GM12878 (cell line): ENCODE data around the gene USH1C. TPM values are rescaled to one million over a fixed set of nuclear protein-coding genes. Genes with fewer than 3 reads are reported as not detected.
A peak's percentile ranks its signal among the peaks of the same experiment; 100 is the strongest.

ENCODE experiments used
- ATAC-seq: fragments of 200-7000 bp; cut with Tn5 transposase; 3 replicates; pipeline ENCODE4 v1.9.1; 2020; ENCODE audit warnings: mild to moderate bottlenecking, moderate library complexity
- BruUV-seq: library from RNA; stranded (reverse); fragments of 400-500 nt; replicated peaks from 2 replicates; lab custom pipeline; 2021; lab: Mats Ljungman, UMichigan
- CTCF ChIA-PET: fragments of 300-600 bp; sonication (Branson Sonifier 250); formaldehyde crosslinking; extraction: SDS; loops from one replicate; lab custom pipeline; 2021; ENCODE audit warnings: inconsistent platforms; lab: Yijun Ruan, JAX
- POLR2A ChIA-PET: fragments of 350-600 bp; formaldehyde crosslinking; extraction: SDS; loops from one replicate; lab custom pipeline; 2021; ENCODE audit warnings: inconsistent platforms; lab: Charles Lee
- RAD21 ChIA-PET: fragments of 300-600 bp; sonication (Branson Sonifier 250); formaldehyde crosslinking; loops from one replicate; lab custom pipeline; 2023; ENCODE audit warnings: antibody characterized with exemption; ENCODE audit not compliant: unreplicated experiment; lab: Charles Lee
- SMC1A ChIA-PET: fragments of 300-600 bp; sonication (Branson Sonifier 250); formaldehyde crosslinking; loops from one replicate; lab custom pipeline; 2023; ENCODE audit not compliant: unreplicated experiment, uncharacterized antibody; lab: Charles Lee
- DNase-seq: peaks from one replicate; pipeline ENCODE4 v3.0.0-alpha.2; 2011; ENCODE audit warnings: low read depth, low spot score
- FAIRE-seq: peaks from 3 replicates; lab custom pipeline; 2011; peaks lifted over from hg19 to GRCh38; lab: Jason Lieb, UNC
- H2AFZ ChIP-seq: 2 replicates; pipeline ENCODE4 v1.6.0; 2011; ENCODE audit warnings: low read depth, low read length, control low read depth; ENCODE audit not compliant: control insufficient read depth
- H3K27ac ChIP-seq: 2 replicates; pipeline ENCODE4 v1.5.1; 2011; ENCODE audit warnings: control low read depth; ENCODE audit not compliant: control insufficient read depth, insufficient read depth
- H3K27me3 ChIP-seq, 2 experiments: replicated peaks in 1 of 2; 2 replicates each; pipeline versions ENCODE4 v1.6.0 to v1.6.1; 2011; ENCODE audit warnings: low read length in 1 of 2; ENCODE audit not compliant: control insufficient read depth in 2 of 2, insufficient read depth in 2 of 2
- H3K36me3 ChIP-seq, 2 experiments: 2 replicates each; pipeline ENCODE4 v1.5.1; 2011; ENCODE audit warnings: low read length in 1 of 2; ENCODE audit not compliant: control insufficient read depth in 2 of 2, insufficient read depth in 2 of 2
- H3K4me1 ChIP-seq: 2 replicates; pipeline ENCODE4 v1.6.1; 2011; ENCODE audit warnings: mild to moderate bottlenecking, low read length, moderate library complexity, mixed read lengths; ENCODE audit not compliant: control insufficient read depth, insufficient read depth
- H3K4me2 ChIP-seq: 2 replicates; pipeline ENCODE4 v1.6.0; 2011; ENCODE audit warnings: control low read depth; ENCODE audit not compliant: control insufficient read depth, insufficient read depth
- H3K4me3 ChIP-seq: fragments of 200-600 bp; sonication (generic); 2 replicates; pipeline ENCODE4 v1.5.1; 2016
- H3K79me2 ChIP-seq: 2 replicates; pipeline ENCODE4 v1.6.0; 2011; ENCODE audit warnings: low read length; ENCODE audit not compliant: control insufficient read depth, insufficient read depth
- H3K9ac ChIP-seq: 2 replicates; pipeline ENCODE4 v1.8.0; 2011; ENCODE audit warnings: low read length, control low read depth, mixed read lengths; ENCODE audit not compliant: control insufficient read depth, insufficient read depth
- H3K9me3 ChIP-seq: replicated peaks from 3 replicates; pipeline ENCODE4 v1.5.1; 2011; ENCODE audit warnings: mild to moderate bottlenecking, low read length; ENCODE audit not compliant: control insufficient read depth, insufficient read depth
- H4K20me1 ChIP-seq: 2 replicates; pipeline ENCODE4 v1.6.0; 2011; ENCODE audit not compliant: control insufficient read depth, insufficient read depth
- ATF7 ChIP-seq: fragments of 450-650 bp; IDR thresholded peaks from 2 replicates; pipeline ENCODE4 v1.6.1; 2016; ENCODE audit warnings: low read depth, mild to moderate bottlenecking
- MXI1 ChIP-seq: fragments of 150-350 bp; IDR thresholded peaks from 2 replicates; pipeline ENCODE4 v1.6.1; 2011; ENCODE audit warnings: low read depth, mild to moderate bottlenecking, inconsistent platforms, low read length, improper control_type of control experiment
- NFYB ChIP-seq: IDR thresholded peaks from 2 replicates; pipeline ENCODE4 v1.6.1; 2011; ENCODE audit warnings: low read depth, mild to moderate bottlenecking, low read length, improper control_type of control experiment, moderate library complexity; ENCODE audit not compliant: insufficient read depth
- WRNIP1 ChIP-seq: IDR thresholded peaks from 2 replicates; pipeline ENCODE4 v1.6.1; 2011; ENCODE audit warnings: low read depth, low read length, improper control_type of control experiment, borderline replicate concordance
- WGBS: methylation state at CpG from one replicate; pipeline ENCODE4 v1.1.6; 2016; ENCODE audit warnings: low lambda C conversion rate; ENCODE audit not compliant: insufficient replicate concordance, insufficient coverage; ENCODE audit errors: missing lambda C conversion rate; 5-methylcytosine and 5-hydroxymethylcytosine counted together
- in situ Hi-C: fragments of 300-500 bp; cut with MboI; formaldehyde crosslinking; loops from 9 replicates; pipeline ENCODE4 v1.14.3; 2018; ENCODE audit warnings: mixed read lengths
- intact Hi-C: fragments of 100-400 bp; cut with micrococcal nuclease; formaldehyde crosslinking; loops from one replicate; pipeline ENCODE4 v1.14.2; 2022; ENCODE audit not compliant: unreplicated experiment
- polyA plus RNA-seq, 11 experiments: library from polyadenylated mRNA; depleted of rRNA in 4 of 11; unstranded in 6 of 11; stranded (reverse) in 5 of 11; fragments of >200 nt; fragmentation: Nextera tagmentation in 4 of 11; fragmentation: Illumina TruSeq in 1 of 11; extraction: Ambion mirVana in 4 of 11; extraction: Trizol in 1 of 11; gene quantifications; 1 replicate in 1 of 11; 2 replicates in 10 of 11; pipeline versions ENCODE4 v1.2.1 to v1.2.3, GENCODE V29; 2011 to 2016; ENCODE audit warnings: inconsistent platforms in 2 of 11, missing spikeins in 2 of 11, low read depth in 1 of 11
- total RNA-seq, 4 experiments: library from RNA; depleted of rRNA in 3 of 4; stranded (reverse); fragments of >200 nt in 3 of 4; fragmentation: Illumina TruSeq in 1 of 4; extraction: Trizol in 1 of 4; gene quantifications; 2 replicates each; pipeline versions ENCODE4 v1.2.1 to v1.2.3, GENCODE V29; 2013 to 2021
- TF ChIP-seq, protein P1 (sequence below), 3 experiments: IDR thresholded peaks in 2 of 3; conservative IDR thresholded peaks in 1 of 3; 2 replicates each; pipeline ENCODE4 v1.5.1; 2011; ENCODE audit warnings: low read depth in 3 of 3, low read length in 3 of 3, mild to moderate bottlenecking in 3 of 3, control low read depth in 2 of 3, moderate library complexity in 2 of 3, inconsistent platforms in 1 of 3, mixed read lengths in 1 of 3; ENCODE audit not compliant: control insufficient read depth in 2 of 3, insufficient read depth in 1 of 3; ENCODE audit errors: extremely low read depth in 1 of 3

The USH1C gene
- total and polyA plus RNA-seq, 10 of the 15 experiments (the other 5 are each of a cell fraction or from before 2014, with no cell fraction given): not detected

DNA sequence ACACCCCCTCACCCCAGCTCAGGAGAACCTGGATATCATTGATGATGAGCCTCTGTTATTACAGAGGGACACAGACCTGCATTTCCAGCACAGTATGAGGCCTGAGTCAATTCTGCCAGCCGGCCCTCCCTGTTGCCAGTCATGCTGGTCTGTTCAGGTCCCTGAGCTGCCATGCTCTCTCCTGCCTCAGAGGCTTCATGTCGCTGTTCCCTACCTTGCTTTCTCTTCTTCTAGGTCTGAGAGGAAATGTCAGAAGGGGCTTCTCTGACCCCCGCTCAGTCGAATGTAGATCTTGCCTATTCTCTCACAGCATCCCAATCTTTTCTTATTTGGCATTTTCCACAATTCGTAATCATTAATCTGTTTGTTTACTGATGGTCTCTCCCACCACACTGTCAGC is 45.7 kb downstream of the USH1C start:
- SMC1A ChIA-PET: no interaction called here
- no peak overlapping the region for H3K9ac ChIP-seq
- no peaks in the 10 kb centered on the region for H3K9me3 ChIP-seq
- H3K27me3 ChIP-seq: peaks cover 0 to 5% of the 10 kb centered on the region in 2 experiments
- BruUV-seq: no TSS peak
- ATAC-seq (peak; percentile 93), FAIRE-seq (no peak), DNase-seq (no peak)
- no peak overlapping the region for H2AFZ ChIP-seq
- CTCF ChIA-PET: interaction anchor here (1.0 to 1.9 kb wide), 4 partner anchors 10 to 268 kb away, joined by 4 to 10 read pairs (median 6); no protein-coding TSS in a partner anchor
- no peaks in the 10 kb centered on the region for H3K4me1 ChIP-seq
- RAD21 ChIA-PET: no interaction called here
- H3K27ac ChIP-seq: no peak overlapping the region
- H3K4me2 ChIP-seq: no peak overlapping the region
- TF ChIP-seq ATF7 (no peak), WRNIP1 (no peak), NFYB (no peak), MXI1 (no peak)
- TF ChIP-seq, protein P1, sequence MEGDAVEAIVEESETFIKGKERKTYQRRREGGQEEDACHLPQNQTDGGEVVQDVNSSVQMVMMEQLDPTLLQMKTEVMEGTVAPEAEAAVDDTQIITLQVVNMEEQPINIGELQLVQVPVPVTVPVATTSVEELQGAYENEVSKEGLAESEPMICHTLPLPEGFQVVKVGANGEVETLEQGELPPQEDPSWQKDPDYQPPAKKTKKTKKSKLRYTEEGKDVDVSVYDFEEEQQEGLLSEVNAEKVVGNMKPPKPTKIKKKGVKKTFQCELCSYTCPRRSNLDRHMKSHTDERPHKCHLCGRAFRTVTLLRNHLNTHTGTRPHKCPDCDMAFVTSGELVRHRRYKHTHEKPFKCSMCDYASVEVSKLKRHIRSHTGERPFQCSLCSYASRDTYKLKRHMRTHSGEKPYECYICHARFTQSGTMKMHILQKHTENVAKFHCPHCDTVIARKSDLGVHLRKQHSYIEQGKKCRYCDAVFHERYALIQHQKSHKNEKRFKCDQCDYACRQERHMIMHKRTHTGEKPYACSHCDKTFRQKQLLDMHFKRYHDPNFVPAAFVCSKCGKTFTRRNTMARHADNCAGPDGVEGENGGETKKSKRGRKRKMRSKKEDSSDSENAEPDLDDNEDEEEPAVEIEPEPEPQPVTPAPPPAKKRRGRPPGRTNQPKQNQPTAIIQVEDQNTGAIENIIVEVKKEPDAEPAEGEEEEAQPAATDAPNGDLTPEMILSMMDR (IDR thresholded peaks at IDR 0.05 in 2 of 3, conservative IDR thresholded peaks at IDR 0.05 in 1 of 3; ENCODE audit: control insufficient read depth in 2 of 3, extremely low read depth in 1 of 3, insufficient read depth in 1 of 3, low read depth in 3 of 3, low read length in 3 of 3): peak; percentile 11 to 37 (median 27); a peak in 2 of 6 replicates
- POLR2A ChIA-PET: no interaction called here
- H4K20me1 ChIP-seq: no peaks in the 10 kb centered on the region
- intact Hi-C loops (no loop called here), in situ Hi-C loops (no loop called here)
- H3K36me3 ChIP-seq: no peaks in the 10 kb centered on the region
- 11% methylated on average over 5 of the region's 5 CpGs for WGBS
- no peaks in the 10 kb centered on the region for H3K79me2 ChIP-seq
- H3K4me3 ChIP-seq: no peak overlapping the region
